ENCODE results near the gene GAPDH. TPM values are rescaled to one million over a fixed set of nuclear protein-coding genes. Genes with fewer than 3 reads are reported as not detected.
"Not testable (repeated sequence)": the region's sequence is repeated elsewhere in the genome, so short reads cannot be mapped to it uniquely, and the experiment has no call there.

Gene GAPDH
- polyA plus RNA-seq (2011; rRNA removed) = 9,160 and 11,356 TPM in 2 replicates
- 15,456 and 19,888 TPM in 2 replicates for polyA minus RNA-seq (2011; rRNA and poly(A)+ RNA removed)

GRCh38 chr12:6533923-6534694 is at the start of gene GAPDH:
GAPDH (plus strand) TSS chr12:6534517; CDS start chr12:6534833, 316 bp downstream.
- CTCF ChIA-PET = interaction anchor here (0.6 to 0.7 kb wide), 2 partner anchors 157 to 390 kb away, joined by 3 to 4 read pairs; no protein-coding TSS in a partner anchor
- Histone ChIP-seq H3K27ac (ENCODE audit: low read depth, low read length) (peak within 1 kb of the TSS; percentile 95), H3K27me3 (ENCODE audit: control insufficient read depth, insufficient read depth, low read length) (no peaks in the 10 kb centered on the region), H3K4me3 (ENCODE audit: low read depth, low read length) (peak within 1 kb of the TSS; percentile 97), H3K9me3 (ENCODE audit: control insufficient read depth, insufficient read depth, low read length) (peaks cover 7% of the 10 kb centered on the region; the same call in 1 of the 2 replicates)
- POLR2A ChIA-PET = interaction anchor here (0.5 to 7.7 kb wide), 62 partner anchors 8 to 1709 kb away, joined by 3 to 218 read pairs (median 4); partner anchors contain the start of genes CDCA3, IFFO1, LTBR and MLF2
- TF ChIP-seq CTCF (IDR thresholded peaks at IDR 0.05; ENCODE audit: low read depth, low read length) = 0 out of 2 replicates have a peak, but pooled peaks have one; percentile 1
- peak; percentile 91 for DNase-seq (ENCODE audit: low read depth, low spot score)

DNA sequence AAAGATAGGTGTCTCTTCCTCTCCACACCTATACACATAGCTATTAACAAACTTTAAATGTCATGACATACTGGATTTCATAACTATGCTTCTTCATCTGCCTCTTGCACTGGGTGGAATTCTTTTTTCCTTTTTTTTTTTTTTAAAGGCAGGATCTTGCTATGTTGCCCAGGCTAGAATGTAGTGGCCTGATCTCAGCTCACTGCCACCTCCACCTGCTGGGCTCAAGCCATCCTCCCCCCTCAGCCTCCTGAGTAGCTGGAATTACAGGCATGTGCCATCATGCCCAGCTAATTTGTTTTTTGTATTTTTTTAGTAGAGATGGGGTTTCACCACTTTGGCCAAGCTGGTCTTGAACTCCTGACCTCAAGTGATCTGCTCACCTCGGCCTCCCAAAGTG is 46.1 kb upstream of the GAPDH start:
- ChIA-PET CTCF (interaction anchor here (0.7 to 1.8 kb wide), 3 partner anchors 22 to 58 kb away, joined by 3 to 4 read pairs (median 4); no protein-coding TSS in a partner anchor), POLR2A (interaction anchor here (0.7 to 1.3 kb wide), 4 partner anchors 18 to 125 kb away, joined by 3 to 8 read pairs (median 4); partner anchors contain the start of gene VAMP1)
- H3K27me3 ChIP-seq (ENCODE audit: control insufficient read depth, insufficient read depth, low read length) = no peaks in the 10 kb centered on the region
- DNase-seq (ENCODE audit: low read depth, low spot score) = no peak
- no peak overlapping the region for H3K27ac ChIP-seq (ENCODE audit: low read depth, low read length)
- H3K9me3 ChIP-seq (ENCODE audit: control insufficient read depth, insufficient read depth, low read length) = no peaks in the 10 kb centered on the region
- no peak for TF ChIP-seq CTCF (IDR thresholded peaks at IDR 0.05; ENCODE audit: low read depth, low read length)
- no peak overlapping the region for H3K4me3 ChIP-seq (ENCODE audit: low read depth, low read length)

DNA sequence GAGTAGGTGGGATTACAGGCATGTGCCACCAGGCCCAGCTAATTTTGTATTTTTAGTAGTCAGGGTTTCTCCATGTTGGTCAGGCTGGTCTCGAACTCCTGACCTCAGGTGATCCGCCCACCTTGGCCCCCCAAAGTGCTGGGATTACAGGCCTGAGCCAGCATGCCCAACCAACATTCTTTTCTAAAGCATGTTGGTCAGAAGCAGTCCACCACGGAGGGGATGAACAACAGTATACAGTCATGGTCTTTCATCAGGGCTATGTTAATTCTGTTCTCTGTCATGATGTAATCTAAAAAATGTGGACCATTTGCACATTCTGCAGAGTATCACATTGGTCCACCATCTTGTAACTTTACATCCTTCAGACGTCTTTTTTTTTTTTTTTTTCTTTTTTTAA is 44.9 kb upstream of the GAPDH start:
- TF ChIP-seq CTCF (IDR thresholded peaks at IDR 0.05; ENCODE audit: low read depth, low read length) = no peak
- no peaks in the 10 kb centered on the region for H3K27me3 ChIP-seq (ENCODE audit: control insufficient read depth, insufficient read depth, low read length)
- POLR2A ChIA-PET = interaction anchor here (0.6 kb wide), 1 partner anchor 45 kb away, joined by 3 read pairs; no protein-coding TSS in a partner anchor
- H3K27ac ChIP-seq (ENCODE audit: low read depth, low read length) = no peak overlapping the region
- CTCF ChIA-PET = interaction anchor here (1.8 kb wide), 1 partner anchor 23 kb away, joined by 4 read pairs; no protein-coding TSS in a partner anchor
- no peak overlapping the region for H3K4me3 ChIP-seq (ENCODE audit: low read depth, low read length)
- no peak for DNase-seq (ENCODE audit: low read depth, low spot score)
- no peaks in the 10 kb centered on the region for H3K9me3 ChIP-seq (ENCODE audit: control insufficient read depth, insufficient read depth, low read length)

GRCh38 chr12:6490673-6491072 is 43.6 kb upstream of the GAPDH start:
- H3K9me3 ChIP-seq (ENCODE audit: control insufficient read depth, insufficient read depth, low read length); H3K4me3 ChIP-seq (ENCODE audit: low read depth, low read length); DNase-seq (ENCODE audit: low read depth, low spot score); H3K27me3 ChIP-seq (ENCODE audit: control insufficient read depth, insufficient read depth, low read length); H3K27ac ChIP-seq (ENCODE audit: low read depth, low read length): not testable (repeated sequence)
- ChIA-PET POLR2A (interaction anchor here (0.8 kb wide), 1 partner anchor 43 kb away, joined by 3 read pairs; the partner anchor contains the start of gene GAPDH), CTCF (interaction anchor here (0.6 kb wide), 1 partner anchor 68 kb away, joined by 3 read pairs; no protein-coding TSS in a partner anchor)

- ChIA-PET CTCF (interaction anchor here (0.8 to 1.0 kb wide), 2 partner anchors 22 to 28 kb away, joined by 3 to 4 read pairs; partner anchors contain the start of gene VAMP1), POLR2A (interaction anchor here (0.6 to 1.9 kb wide), 12 partner anchors 12 to 167 kb away, joined by 3 to 34 read pairs (median 4); partner anchors contain the start of genes GAPDH, LTBR and VAMP1)
These were observed 41.4 kb upstream of the GAPDH start, which contains the start of gene MRPL51 for GRCh38 chr12:6492838-6493496. MRPL51 (minus strand) TSS chr12:6493262; CDS start chr12:6493136, 126 bp downstream.

More at GRCh38 chr12:6492838-6493496, 41.4 kb upstream of the GAPDH start, which contains the start of gene MRPL51:
- peak; percentile 83 for DNase-seq (ENCODE audit: low read depth, low spot score)
- Histone ChIP-seq H3K27me3 (ENCODE audit: control insufficient read depth, insufficient read depth, low read length) (no peaks in the 10 kb centered on the region), H3K27ac (ENCODE audit: low read depth, low read length) (peak within 1 kb of the TSS; percentile 97), H3K9me3 (ENCODE audit: control insufficient read depth, insufficient read depth, low read length) (no peaks in the 10 kb centered on the region), H3K4me3 (ENCODE audit: low read depth, low read length) (peak within 1 kb of the TSS; percentile 97)
- no peak for TF ChIP-seq CTCF (IDR thresholded peaks at IDR 0.05; ENCODE audit: low read depth, low read length)

Measured in AG04450 (cell line).